ENCODE results near the gene DNAJB8.

Gene DNAJB8

GRCh38 chr3:128493570-128494366 lies 27.1 kb upstream of the DNAJB8 start:
- DNase-seq (ENCODE audit: low read depth), result no peak

GRCh38 chr3:128492671-128493569 lies 26.2 kb upstream of the DNAJB8 start, which contains the start of gene GATA2:
TSS of gene GATA2 (minus strand) at chr3:128493201. CDS start at chr3:128487031, 6,170 bp downstream.
- DNase-seq (ENCODE audit: low read depth), result no peak

GRCh38 chr3:128491941-128492670 lies 25.4 kb upstream of the DNAJB8 start:
- DNase-seq (ENCODE audit: low read depth), result no peak

GRCh38 chr3:128491691-128491940 lies 24.9 kb upstream of the DNAJB8 start:
- DNase-seq (ENCODE audit: low read depth), result no peak

- no peak for DNase-seq (ENCODE audit: low read depth)
These were observed 24.4 kb upstream of the DNAJB8 start for GRCh38 chr3:128490915-128491690.

GRCh38 chr3:128490650-128490914 lies 23.9 kb upstream of the DNAJB8 start:
- no peak for DNase-seq (ENCODE audit: low read depth)

GRCh38 chr3:128489927-128490649 lies 23.4 kb upstream of the DNAJB8 start:
- no peak for DNase-seq (ENCODE audit: low read depth)

GRCh38 chr3:128489674-128489926 lies 22.9 kb upstream of the DNAJB8 start:
- no peak for DNase-seq (ENCODE audit: low read depth)

GRCh38 chr3:128488991-128489673 lies 22.4 kb upstream of the DNAJB8 start:
- no peak for DNase-seq (ENCODE audit: low read depth)

GRCh38 chr3:128488636-128488990 lies 21.9 kb upstream of the DNAJB8 start:
- DNase-seq (ENCODE audit: low read depth), result no peak

- peak; percentile 86 for DNase-seq (ENCODE audit: low read depth)
These were observed 21.3 kb upstream of the DNAJB8 start for GRCh38 chr3:128487813-128488635.

GRCh38 chr3:128487538-128487812 lies 20.8 kb upstream of the DNAJB8 start:
- no peak for DNase-seq (ENCODE audit: low read depth)

- DNase-seq (ENCODE audit: low read depth), result no peak
These were observed 20.2 kb upstream of the DNAJB8 start for GRCh38 chr3:128486681-128487537.

GRCh38 chr3:128486205-128486628 lies 19.5 kb upstream of the DNAJB8 start:
- no peak for DNase-seq (ENCODE audit: low read depth)

- no peak for DNase-seq (ENCODE audit: low read depth)
These were observed 18.9 kb upstream of the DNAJB8 start for GRCh38 chr3:128485282-128486204.

GRCh38 chr3:128484404-128485281 lies 18.0 kb upstream of the DNAJB8 start:
- no peak for DNase-seq (ENCODE audit: low read depth)

- no peak for DNase-seq (ENCODE audit: low read depth)
These were observed 17.1 kb upstream of the DNAJB8 start for GRCh38 chr3:128483657-128484403.
